GM18868 (cell line): ENCODE data around the gene EMB.
"Not testable (repeated sequence)": the region's sequence is repeated elsewhere in the genome, so short reads cannot be mapped to it uniquely, and the experiment has no call there.

Experiments used
- ATAC-seq: cut with Tn5 transposase; IDR thresholded peaks from one replicate; pipeline ENCODE4 v1.9.1; 2021; ENCODE audit warnings: mild to moderate bottlenecking, moderate library complexity; ENCODE audit not compliant: unreplicated experiment

EMB gene

GRCh38 chr5:50423100-50423799, 17.8 kb downstream of the EMB start:
- ATAC-seq: not testable (repeated sequence)

GRCh38 chr5:50421184-50421950, 19.7 kb downstream of the EMB start:
- not testable (repeated sequence) for ATAC-seq

- ATAC-seq: no peak
These were observed 20.6 kb downstream of the EMB start for GRCh38 chr5:50420343-50420935.

GRCh38 chr5:50419656-50420055, 21.4 kb downstream of the EMB start:
- ATAC-seq: not testable (repeated sequence)

GRCh38 chr5:50416637-50417036, 24.5 kb downstream of the EMB start:
- peak; percentile 39 for ATAC-seq

GRCh38 chr5:50415912-50416311, 25.2 kb downstream of the EMB start:
- peak; percentile 77 for ATAC-seq

GRCh38 chr5:50410932-50411331, 30.2 kb downstream of the EMB start:
- not testable (repeated sequence) for ATAC-seq

- no peak for ATAC-seq
These were observed 34.2 kb downstream of the EMB start for GRCh38 chr5:50406877-50407276.

- ATAC-seq: no peak
These were observed 39.8 kb downstream of the EMB start for GRCh38 chr5:50401336-50401735.

- not testable (repeated sequence) for ATAC-seq
These were observed 47.0 kb downstream of the EMB start for GRCh38 chr5:50393925-50394609.

- ATAC-seq: not testable (repeated sequence)
These were observed 48.8 kb downstream of the EMB start for GRCh38 chr5:50392289-50392688.

- not testable (repeated sequence) for ATAC-seq
These were observed 56.7 kb downstream of the EMB start for GRCh38 chr5:50384381-50384780.

- ATAC-seq: not testable (repeated sequence)
These were observed 64.4 kb downstream of the EMB start for GRCh38 chr5:50376696-50377095.

GRCh38 chr5:50369287-50370033, 71.6 kb downstream of the EMB start:
- not testable (repeated sequence) for ATAC-seq

GRCh38 chr5:50365426-50366251, 75.4 kb downstream of the EMB start:
- ATAC-seq: no peak

GRCh38 chr5:50364535-50365309, 76.4 kb downstream of the EMB start:
- ATAC-seq: not testable (repeated sequence)

- ATAC-seq: no peak
These were observed 81.9 kb downstream of the EMB start for GRCh38 chr5:50359187-50359586.

- ATAC-seq: no peak
These were observed 88.7 kb downstream of the EMB start for GRCh38 chr5:50352382-50352781.
